ENCODE measurements around the gene UBA1. TPM values are rescaled to one million over a fixed set of nuclear protein-coding genes. Genes with fewer than 3 reads are reported as not detected.

Gene UBA1
- total and polyA plus RNA-seq, 7 donors: 72.7 to 126 (median 81.1) TPM

DNA sequence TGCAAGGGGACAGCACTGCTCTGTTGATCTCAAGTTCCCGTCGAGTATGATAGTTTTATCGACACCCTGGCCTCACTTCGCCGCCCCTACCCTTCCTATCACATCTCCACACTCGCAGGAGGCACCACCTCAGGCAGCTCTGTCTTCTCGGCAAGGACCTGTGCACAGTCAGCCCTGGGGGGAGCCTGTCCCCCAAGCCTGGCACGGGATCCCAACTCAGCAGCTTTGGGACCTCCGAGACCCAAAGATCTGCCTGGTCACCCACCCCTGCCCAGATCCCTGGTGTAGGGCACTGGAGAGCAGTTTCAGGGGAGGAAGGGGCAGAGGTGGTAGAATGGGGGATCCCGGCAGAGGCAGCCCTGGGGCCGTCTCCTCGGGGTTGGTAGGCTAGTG lies 18.0 kb upstream of the UBA1 start:
- no peak for TF ChIP-seq POLR2A (IDR thresholded peaks at IDR 0.05)
- TF ChIP-seq POLR2AphosphoS5 (IDR thresholded peaks at IDR 0.05): no peak
- TF ChIP-seq EP300 (IDR thresholded peaks at IDR 0.05): no peak
- TF ChIP-seq, protein P1, sequence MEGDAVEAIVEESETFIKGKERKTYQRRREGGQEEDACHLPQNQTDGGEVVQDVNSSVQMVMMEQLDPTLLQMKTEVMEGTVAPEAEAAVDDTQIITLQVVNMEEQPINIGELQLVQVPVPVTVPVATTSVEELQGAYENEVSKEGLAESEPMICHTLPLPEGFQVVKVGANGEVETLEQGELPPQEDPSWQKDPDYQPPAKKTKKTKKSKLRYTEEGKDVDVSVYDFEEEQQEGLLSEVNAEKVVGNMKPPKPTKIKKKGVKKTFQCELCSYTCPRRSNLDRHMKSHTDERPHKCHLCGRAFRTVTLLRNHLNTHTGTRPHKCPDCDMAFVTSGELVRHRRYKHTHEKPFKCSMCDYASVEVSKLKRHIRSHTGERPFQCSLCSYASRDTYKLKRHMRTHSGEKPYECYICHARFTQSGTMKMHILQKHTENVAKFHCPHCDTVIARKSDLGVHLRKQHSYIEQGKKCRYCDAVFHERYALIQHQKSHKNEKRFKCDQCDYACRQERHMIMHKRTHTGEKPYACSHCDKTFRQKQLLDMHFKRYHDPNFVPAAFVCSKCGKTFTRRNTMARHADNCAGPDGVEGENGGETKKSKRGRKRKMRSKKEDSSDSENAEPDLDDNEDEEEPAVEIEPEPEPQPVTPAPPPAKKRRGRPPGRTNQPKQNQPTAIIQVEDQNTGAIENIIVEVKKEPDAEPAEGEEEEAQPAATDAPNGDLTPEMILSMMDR (IDR thresholded peaks at IDR 0.05): no peak
- DNase-seq: peak; percentile 50
- H3K27me3 ChIP-seq: no peaks in the 10 kb centered on the region
- H3K4me1 ChIP-seq: peaks cover 0 to 14% (median 4%) of the 10 kb centered on the region in 4 donors
- intact Hi-C loops (cut with DNase I): no loop called here
- H3K36me3 ChIP-seq: peaks cover 9 to 86% (median 20%) of the 10 kb centered on the region in 4 donors
- H3K27ac ChIP-seq: no peak overlapping the region
- H3K9me3 ChIP-seq: no peaks in the 10 kb centered on the region
- no peak overlapping the region for H3K4me3 ChIP-seq
- WGBS, 2 donors: 96 to 97% methylated on average over 12 of the region's 12 CpGs

- Histone ChIP-seq H3K9me3 (no peaks in the 10 kb centered on the region), H3K27me3 (no peaks in the 10 kb centered on the region), H3K4me3 (no peak overlapping the region), H3K36me3 (peaks cover 7 to 90% (median 24%) of the 10 kb centered on the region in 4 donors), H3K4me1 (peaks cover 0 to 11% (median 4%) of the 10 kb centered on the region in 4 donors), H3K27ac (no peak overlapping the region)
- WGBS, 2 donors: 94 to 96% methylated on average over 23 of the region's 23 CpGs
- DNase-seq: peak; percentile 37
- TF ChIP-seq, protein P1 (IDR thresholded peaks at IDR 0.05): no peak
- TF ChIP-seq POLR2AphosphoS5 (IDR thresholded peaks at IDR 0.05) (no peak), EP300 (IDR thresholded peaks at IDR 0.05) (no peak), POLR2A (IDR thresholded peaks at IDR 0.05) (no peak)
- intact Hi-C loops (cut with DNase I): no loop called here
These were observed 17.4 kb upstream of the UBA1 start for GRCh38 chrX:47176101-47176740.

- Histone ChIP-seq H3K4me3 (no peak overlapping the region), H3K27ac (no peak overlapping the region), H3K9me3 (no peaks in the 10 kb centered on the region), H3K27me3 (no peaks in the 10 kb centered on the region), H3K36me3 (peaks cover 5 to 90% (median 32%) of the 10 kb centered on the region in 4 donors), H3K4me1 (peaks cover 0 to 11% (median 4%) of the 10 kb centered on the region in 4 donors)
- 45 to 94% methylated on average over 2 of the region's 2 CpGs for WGBS, 2 donors
- intact Hi-C loops (cut with DNase I): no loop called here
- no peak for TF ChIP-seq POLR2A (IDR thresholded peaks at IDR 0.05)
- TF ChIP-seq EP300 (IDR thresholded peaks at IDR 0.05): no peak
- no peak for TF ChIP-seq POLR2AphosphoS5 (IDR thresholded peaks at IDR 0.05)
- TF ChIP-seq, protein P1 (IDR thresholded peaks at IDR 0.05): no peak
- DNase-seq: peak; percentile 34
These were observed 16.6 kb upstream of the UBA1 start for GRCh38 chrX:47177079-47177478.

DNA sequence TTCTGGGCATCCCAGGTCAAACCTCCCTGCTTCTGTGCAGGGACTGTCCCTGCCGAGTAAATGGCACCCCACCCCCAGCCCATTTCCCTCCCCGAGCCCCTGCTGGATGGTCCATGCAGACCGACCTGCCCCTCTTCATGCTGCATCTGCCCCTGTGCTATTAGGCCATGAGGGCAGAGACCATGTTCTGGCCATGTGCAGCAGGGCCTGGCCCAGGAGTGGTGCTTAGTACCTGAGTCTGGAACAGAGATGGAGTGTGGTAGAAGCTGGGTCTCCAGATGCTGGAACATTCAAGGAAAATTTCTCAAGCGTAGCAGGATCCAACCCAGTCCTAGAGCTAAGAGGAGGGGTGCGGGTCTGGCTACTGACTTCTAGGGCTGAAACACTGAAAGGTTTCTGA lies 15.3 kb upstream of the UBA1 start:
- Histone ChIP-seq H3K9me3 (no peaks in the 10 kb centered on the region), H3K27ac (peak overlapping the region in 3 of 4 donors; percentile 61 to 67 (median 62))
- intact Hi-C loops (cut with DNase I): no loop called here

More for the DNA sequence above, 15.3 kb upstream of the UBA1 start:
- 90 to 96% methylated on average over 5 of the region's 5 CpGs for whole genome bisulfite sequencing, 2 donors
- Histone ChIP-seq H3K36me3 (peaks cover 5 to 87% (median 33%) of the 10 kb centered on the region in 4 donors), H3K4me1 (peaks cover 0 to 11% (median 4%) of the 10 kb centered on the region in 4 donors), H3K27me3 (no peaks in the 10 kb centered on the region), H3K4me3 (no peak overlapping the region)
- DNase-seq: peak; percentile 57
- TF ChIP-seq POLR2A (IDR thresholded peaks at IDR 0.05) (no peak), POLR2AphosphoS5 (IDR thresholded peaks at IDR 0.05) (no peak), EP300 (IDR thresholded peaks at IDR 0.05) (no peak)
- TF ChIP-seq, protein P1 (IDR thresholded peaks at IDR 0.05): no peak
